WTC11 (cell line): ENCODE data around the gene FAH. TPM values are rescaled to one million over a fixed set of nuclear protein-coding genes. Genes with fewer than 3 reads are reported as not detected.

Source experiments
- ATAC-seq: fragments of 200-7000 bp; cut with Tn5 transposase; 2 replicates; pipeline ENCODE4 v1.10.0; 2021; ENCODE audit warnings: mild to moderate bottlenecking, moderate library complexity
- CTCF ChIA-PET: fragments of 300-600 bp; sonication (Branson Sonifier 250); formaldehyde crosslinking; loops from one replicate; lab custom pipeline; 2021; ENCODE audit warnings: antibody characterized with exemption; lab: Charles Lee
- POLR2A ChIA-PET: fragments of 350-600 bp; sonication (Branson Sonifier 250); formaldehyde crosslinking; loops from one replicate; lab custom pipeline; 2021; ENCODE audit warnings: antibody characterized with exemption; lab: Charles Lee
- DNase-seq: peaks from one replicate; pipeline ENCODE4 v3.0.0; 2021; ENCODE audit warnings: low spot score
- H3K27ac Mint-ChIP-seq: 2 replicates; pipeline ENCODE4 v1.8.0; 2021; ENCODE audit warnings: mixed read lengths
- H3K27me3 Mint-ChIP-seq: 2 replicates; pipeline ENCODE4 v1.8.0; 2021; ENCODE audit warnings: low read depth, mild to moderate bottlenecking, moderate library complexity, mixed read lengths
- H3K36me3 Mint-ChIP-seq: 2 replicates; pipeline ENCODE4 v1.8.0; 2021; ENCODE audit warnings: mixed read lengths
- H3K4me1 Mint-ChIP-seq: 2 replicates; pipeline ENCODE4 v1.8.0; 2022; ENCODE audit warnings: mixed read lengths
- H3K4me3 Mint-ChIP-seq: 2 replicates; pipeline ENCODE4 v1.8.0; 2021; ENCODE audit warnings: mild to moderate bottlenecking, moderate library complexity, mixed read lengths
- H3K9me3 Mint-ChIP-seq: 2 replicates; pipeline ENCODE4 v1.8.0; 2021; ENCODE audit warnings: mixed read lengths
- CBFB ChIP-seq: sonication (generic); formaldehyde crosslinking; IDR thresholded peaks from 2 replicates; pipeline ENCODE4 v1.8.1; 2022; ENCODE audit warnings: mild to moderate bottlenecking, low read depth, missing genetic modification reagents
- ELF4 ChIP-seq: sonication (generic); formaldehyde crosslinking; IDR thresholded peaks from 2 replicates; pipeline ENCODE4 v1.8.1; 2022; ENCODE audit warnings: low read depth, mild to moderate bottlenecking, moderate library complexity, missing genetic modification reagents
- FOXK1 ChIP-seq: sonication (generic); formaldehyde crosslinking; IDR thresholded peaks from 2 replicates; pipeline ENCODE4 v1.8.0; 2022; ENCODE audit warnings: mild to moderate bottlenecking, moderate library complexity, missing genetic modification reagents
- FOXP1 ChIP-seq: sonication (generic); formaldehyde crosslinking; IDR thresholded peaks from 2 replicates; pipeline ENCODE4 v1.8.0; 2022; ENCODE audit warnings: missing genetic modification reagents, mild to moderate bottlenecking, moderate library complexity, borderline replicate concordance
- JUN ChIP-seq: sonication (generic); formaldehyde crosslinking; IDR thresholded peaks from 2 replicates; pipeline ENCODE4 v1.8.0; 2023; ENCODE audit warnings: mild to moderate bottlenecking, missing genetic modification reagents
- MYBL2 ChIP-seq: sonication (generic); formaldehyde crosslinking; IDR thresholded peaks from 2 replicates; pipeline ENCODE4 v1.8.1; 2023; ENCODE audit warnings: mild to moderate bottlenecking, moderate library complexity, missing genetic modification reagents
- NFATC4 ChIP-seq: fragments of 250-450 bp; sonication (Bioruptor Pico); IDR thresholded peaks from 2 replicates; pipeline ENCODE4 v1.9.0; 2021; ENCODE audit warnings: mild to moderate bottlenecking
- NFYB ChIP-seq: sonication (generic); formaldehyde crosslinking; conservative IDR thresholded peaks from 2 replicates; pipeline ENCODE4 v1.8.0; 2022; ENCODE audit warnings: low read depth, missing genetic modification reagents
- NR3C1 ChIP-seq: sonication (generic); formaldehyde crosslinking; conservative IDR thresholded peaks from 2 replicates; pipeline ENCODE4 v1.8.1; 2023; ENCODE audit warnings: low read depth, mild to moderate bottlenecking, missing genetic modification reagents
- RELA ChIP-seq: sonication (generic); formaldehyde crosslinking; IDR thresholded peaks from 2 replicates; pipeline ENCODE4 v1.8.1; 2022; ENCODE audit warnings: missing genetic modification reagents, mild to moderate bottlenecking, borderline replicate concordance
- SP1 ChIP-seq: sonication (generic); formaldehyde crosslinking; conservative IDR thresholded peaks from 2 replicates; pipeline ENCODE4 v1.8.1; 2022; ENCODE audit warnings: missing genetic modification reagents
- ZNF232 ChIP-seq: sonication (generic); formaldehyde crosslinking; IDR thresholded peaks from 2 replicates; pipeline ENCODE4 v1.8.0; 2022; ENCODE audit warnings: mild to moderate bottlenecking, missing genetic modification reagents
- ZNF671 ChIP-seq: fragments of 250-450 bp; sonication (Bioruptor Pico); IDR thresholded peaks from 2 replicates; pipeline ENCODE4 v1.8.0; 2021; ENCODE audit warnings: mild to moderate bottlenecking
- total RNA-seq: library from RNA; stranded (reverse); gene quantifications from 3 replicates; pipeline ENCODE4 v1.2.3, GENCODE V29; 2021
- TF ChIP-seq, protein P1 (sequence below): fragments of 250-450 bp; sonication (Bioruptor Pico); IDR thresholded peaks from 2 replicates; pipeline ENCODE4 v1.9.0; 2021; ENCODE audit warnings: mild to moderate bottlenecking, borderline replicate concordance
- TF ChIP-seq, protein P2 (sequence below): sonication (generic); formaldehyde crosslinking; IDR thresholded peaks from 2 replicates; pipeline ENCODE4 v1.8.1; 2023; ENCODE audit warnings: mild to moderate bottlenecking, missing genetic modification reagents
- TF ChIP-seq, protein P3 (sequence below): fragments of 250-450 bp; sonication (Bioruptor Pico); IDR thresholded peaks from 2 replicates; pipeline ENCODE4 v1.9.0; 2021; ENCODE audit warnings: moderate library complexity, mild to moderate bottlenecking, inconsistent platforms, borderline replicate concordance
- TF ChIP-seq, protein P4 (sequence below): sonication (generic); formaldehyde crosslinking; IDR thresholded peaks from 2 replicates; pipeline ENCODE4 v1.8.1; 2023; ENCODE audit warnings: mild to moderate bottlenecking, missing genetic modification reagents
- TF ChIP-seq, protein P5 (sequence below): sonication (generic); formaldehyde crosslinking; IDR thresholded peaks from 2 replicates; pipeline ENCODE4 v1.8.0; 2022; ENCODE audit warnings: missing genetic modification reagents
- TF ChIP-seq, protein P6 (sequence below): sonication (generic); formaldehyde crosslinking; IDR thresholded peaks from 2 replicates; pipeline ENCODE4 v1.8.1; 2023; ENCODE audit warnings: mild to moderate bottlenecking, missing genetic modification reagents, moderate library complexity
- TF ChIP-seq, protein P7 (sequence below): sonication (generic); formaldehyde crosslinking; IDR thresholded peaks from 2 replicates; pipeline ENCODE4 v1.8.1; 2022; ENCODE audit warnings: missing genetic modification reagents, borderline replicate concordance

Gene FAH
- total RNA-seq, 1 experiment from 2014 or later: 22.8 TPM

DNA sequence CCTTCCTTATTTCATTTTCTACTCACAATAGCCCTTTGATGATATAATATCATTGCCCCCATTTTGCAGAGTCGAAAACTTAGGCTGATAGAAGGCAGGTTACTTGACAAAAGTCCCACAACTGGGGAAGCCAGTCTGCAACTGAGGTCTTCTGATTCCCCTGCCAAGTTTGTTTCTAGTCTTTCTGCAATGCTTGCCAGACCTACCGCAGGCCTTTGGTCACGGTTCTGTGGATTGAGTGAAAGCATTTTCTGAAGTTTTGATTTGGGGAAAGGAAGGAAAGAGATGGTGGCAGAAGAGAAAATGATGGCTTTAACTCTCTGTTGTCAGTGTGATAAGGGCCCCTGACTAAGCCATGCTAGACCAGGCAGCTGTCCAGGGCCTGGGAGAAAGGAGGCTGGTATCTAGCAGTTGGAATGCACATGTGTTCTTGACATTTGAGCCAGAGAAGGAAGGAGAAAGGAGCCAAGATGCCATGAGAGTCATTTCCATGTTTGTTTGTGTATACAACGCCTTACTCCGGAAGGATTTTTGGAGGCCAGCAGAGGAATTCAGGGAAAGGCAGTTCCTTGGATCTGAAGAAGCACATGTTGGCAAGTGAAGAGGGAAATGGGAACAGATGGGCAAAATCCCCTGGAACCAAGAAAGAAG is 29.9 kb downstream of the FAH start (continued):
- TF ChIP-seq, protein P1, sequence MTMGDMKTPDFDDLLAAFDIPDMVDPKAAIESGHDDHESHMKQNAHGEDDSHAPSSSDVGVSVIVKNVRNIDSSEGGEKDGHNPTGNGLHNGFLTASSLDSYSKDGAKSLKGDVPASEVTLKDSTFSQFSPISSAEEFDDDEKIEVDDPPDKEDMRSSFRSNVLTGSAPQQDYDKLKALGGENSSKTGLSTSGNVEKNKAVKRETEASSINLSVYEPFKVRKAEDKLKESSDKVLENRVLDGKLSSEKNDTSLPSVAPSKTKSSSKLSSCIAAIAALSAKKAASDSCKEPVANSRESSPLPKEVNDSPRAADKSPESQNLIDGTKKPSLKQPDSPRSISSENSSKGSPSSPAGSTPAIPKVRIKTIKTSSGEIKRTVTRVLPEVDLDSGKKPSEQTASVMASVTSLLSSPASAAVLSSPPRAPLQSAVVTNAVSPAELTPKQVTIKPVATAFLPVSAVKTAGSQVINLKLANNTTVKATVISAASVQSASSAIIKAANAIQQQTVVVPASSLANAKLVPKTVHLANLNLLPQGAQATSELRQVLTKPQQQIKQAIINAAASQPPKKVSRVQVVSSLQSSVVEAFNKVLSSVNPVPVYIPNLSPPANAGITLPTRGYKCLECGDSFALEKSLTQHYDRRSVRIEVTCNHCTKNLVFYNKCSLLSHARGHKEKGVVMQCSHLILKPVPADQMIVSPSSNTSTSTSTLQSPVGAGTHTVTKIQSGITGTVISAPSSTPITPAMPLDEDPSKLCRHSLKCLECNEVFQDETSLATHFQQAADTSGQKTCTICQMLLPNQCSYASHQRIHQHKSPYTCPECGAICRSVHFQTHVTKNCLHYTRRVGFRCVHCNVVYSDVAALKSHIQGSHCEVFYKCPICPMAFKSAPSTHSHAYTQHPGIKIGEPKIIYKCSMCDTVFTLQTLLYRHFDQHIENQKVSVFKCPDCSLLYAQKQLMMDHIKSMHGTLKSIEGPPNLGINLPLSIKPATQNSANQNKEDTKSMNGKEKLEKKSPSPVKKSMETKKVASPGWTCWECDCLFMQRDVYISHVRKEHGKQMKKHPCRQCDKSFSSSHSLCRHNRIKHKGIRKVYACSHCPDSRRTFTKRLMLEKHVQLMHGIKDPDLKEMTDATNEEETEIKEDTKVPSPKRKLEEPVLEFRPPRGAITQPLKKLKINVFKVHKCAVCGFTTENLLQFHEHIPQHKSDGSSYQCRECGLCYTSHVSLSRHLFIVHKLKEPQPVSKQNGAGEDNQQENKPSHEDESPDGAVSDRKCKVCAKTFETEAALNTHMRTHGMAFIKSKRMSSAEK (CRISPR knock-in tag): no peak

DNA sequence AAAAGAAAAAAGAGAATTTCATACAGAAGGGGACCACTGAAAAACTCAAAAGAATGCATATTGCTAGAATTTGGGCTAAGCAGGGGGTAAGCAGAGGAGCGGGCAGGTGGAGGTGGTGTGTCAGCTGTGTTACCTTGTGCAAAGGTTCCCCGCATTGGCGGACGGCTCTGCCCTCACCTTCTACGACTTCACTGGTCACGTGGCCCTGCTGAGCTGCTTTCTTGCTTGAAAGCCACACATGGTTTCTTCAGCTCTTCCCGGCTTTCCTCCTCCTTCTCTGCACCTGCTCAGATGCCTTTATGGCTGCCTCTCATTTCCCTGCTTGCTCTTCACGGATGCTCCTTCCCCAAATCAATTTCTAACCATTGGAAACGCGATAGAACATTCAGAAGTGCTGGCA is 30.5 kb downstream of the FAH start:
- H3K4me1 Mint-ChIP-seq: no peaks in the 10 kb centered on the region
- no peak for ATAC-seq
- no peak for DNase-seq
- no peak overlapping the region for H3K27ac Mint-ChIP-seq
- no peaks in the 10 kb centered on the region; the same call in 1 of the 2 replicates for H3K9me3 Mint-ChIP-seq
- H3K27me3 Mint-ChIP-seq: no peaks in the 10 kb centered on the region
- TF ChIP-seq FOXP1 (CRISPR knock-in tag) (no peak), CBFB (CRISPR knock-in tag) (no peak), ELF4 (CRISPR knock-in tag) (no peak), NFATC4 (CRISPR knock-in tag) (no peak), NR3C1 (CRISPR knock-in tag) (no peak), NFYB (no peak), ZNF232 (CRISPR knock-in tag) (no peak), SP1 (no peak), JUN (CRISPR knock-in tag) (no peak), ZNF671 (CRISPR knock-in tag) (no peak), MYBL2 (CRISPR knock-in tag) (no peak), RELA (no peak), FOXK1 (CRISPR knock-in tag) (no peak)
- TF ChIP-seq, protein P2, sequence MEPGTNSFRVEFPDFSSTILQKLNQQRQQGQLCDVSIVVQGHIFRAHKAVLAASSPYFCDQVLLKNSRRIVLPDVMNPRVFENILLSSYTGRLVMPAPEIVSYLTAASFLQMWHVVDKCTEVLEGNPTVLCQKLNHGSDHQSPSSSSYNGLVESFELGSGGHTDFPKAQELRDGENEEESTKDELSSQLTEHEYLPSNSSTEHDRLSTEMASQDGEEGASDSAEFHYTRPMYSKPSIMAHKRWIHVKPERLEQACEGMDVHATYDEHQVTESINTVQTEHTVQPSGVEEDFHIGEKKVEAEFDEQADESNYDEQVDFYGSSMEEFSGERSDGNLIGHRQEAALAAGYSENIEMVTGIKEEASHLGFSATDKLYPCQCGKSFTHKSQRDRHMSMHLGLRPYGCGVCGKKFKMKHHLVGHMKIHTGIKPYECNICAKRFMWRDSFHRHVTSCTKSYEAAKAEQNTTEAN (CRISPR knock-in tag): no peak
- TF ChIP-seq, protein P3, sequence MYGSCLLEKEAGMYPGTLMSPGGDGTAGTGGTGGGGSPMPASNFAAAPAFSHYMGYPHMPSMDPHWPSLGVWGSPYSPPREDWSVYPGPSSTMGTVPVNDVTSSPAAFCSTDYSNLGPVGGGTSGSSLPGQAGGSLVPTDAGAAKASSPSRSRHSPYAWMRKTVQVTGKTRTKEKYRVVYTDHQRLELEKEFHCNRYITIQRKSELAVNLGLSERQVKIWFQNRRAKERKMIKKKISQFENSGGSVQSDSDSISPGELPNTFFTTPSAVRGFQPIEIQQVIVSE (CRISPR knock-in tag): no peak
- TF ChIP-seq, protein P4, sequence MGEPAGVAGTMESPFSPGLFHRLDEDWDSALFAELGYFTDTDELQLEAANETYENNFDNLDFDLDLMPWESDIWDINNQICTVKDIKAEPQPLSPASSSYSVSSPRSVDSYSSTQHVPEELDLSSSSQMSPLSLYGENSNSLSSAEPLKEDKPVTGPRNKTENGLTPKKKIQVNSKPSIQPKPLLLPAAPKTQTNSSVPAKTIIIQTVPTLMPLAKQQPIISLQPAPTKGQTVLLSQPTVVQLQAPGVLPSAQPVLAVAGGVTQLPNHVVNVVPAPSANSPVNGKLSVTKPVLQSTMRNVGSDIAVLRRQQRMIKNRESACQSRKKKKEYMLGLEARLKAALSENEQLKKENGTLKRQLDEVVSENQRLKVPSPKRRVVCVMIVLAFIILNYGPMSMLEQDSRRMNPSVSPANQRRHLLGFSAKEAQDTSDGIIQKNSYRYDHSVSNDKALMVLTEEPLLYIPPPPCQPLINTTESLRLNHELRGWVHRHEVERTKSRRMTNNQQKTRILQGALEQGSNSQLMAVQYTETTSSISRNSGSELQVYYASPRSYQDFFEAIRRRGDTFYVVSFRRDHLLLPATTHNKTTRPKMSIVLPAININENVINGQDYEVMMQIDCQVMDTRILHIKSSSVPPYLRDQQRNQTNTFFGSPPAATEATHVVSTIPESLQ (CRISPR knock-in tag): no peak
- TF ChIP-seq, protein P5, sequence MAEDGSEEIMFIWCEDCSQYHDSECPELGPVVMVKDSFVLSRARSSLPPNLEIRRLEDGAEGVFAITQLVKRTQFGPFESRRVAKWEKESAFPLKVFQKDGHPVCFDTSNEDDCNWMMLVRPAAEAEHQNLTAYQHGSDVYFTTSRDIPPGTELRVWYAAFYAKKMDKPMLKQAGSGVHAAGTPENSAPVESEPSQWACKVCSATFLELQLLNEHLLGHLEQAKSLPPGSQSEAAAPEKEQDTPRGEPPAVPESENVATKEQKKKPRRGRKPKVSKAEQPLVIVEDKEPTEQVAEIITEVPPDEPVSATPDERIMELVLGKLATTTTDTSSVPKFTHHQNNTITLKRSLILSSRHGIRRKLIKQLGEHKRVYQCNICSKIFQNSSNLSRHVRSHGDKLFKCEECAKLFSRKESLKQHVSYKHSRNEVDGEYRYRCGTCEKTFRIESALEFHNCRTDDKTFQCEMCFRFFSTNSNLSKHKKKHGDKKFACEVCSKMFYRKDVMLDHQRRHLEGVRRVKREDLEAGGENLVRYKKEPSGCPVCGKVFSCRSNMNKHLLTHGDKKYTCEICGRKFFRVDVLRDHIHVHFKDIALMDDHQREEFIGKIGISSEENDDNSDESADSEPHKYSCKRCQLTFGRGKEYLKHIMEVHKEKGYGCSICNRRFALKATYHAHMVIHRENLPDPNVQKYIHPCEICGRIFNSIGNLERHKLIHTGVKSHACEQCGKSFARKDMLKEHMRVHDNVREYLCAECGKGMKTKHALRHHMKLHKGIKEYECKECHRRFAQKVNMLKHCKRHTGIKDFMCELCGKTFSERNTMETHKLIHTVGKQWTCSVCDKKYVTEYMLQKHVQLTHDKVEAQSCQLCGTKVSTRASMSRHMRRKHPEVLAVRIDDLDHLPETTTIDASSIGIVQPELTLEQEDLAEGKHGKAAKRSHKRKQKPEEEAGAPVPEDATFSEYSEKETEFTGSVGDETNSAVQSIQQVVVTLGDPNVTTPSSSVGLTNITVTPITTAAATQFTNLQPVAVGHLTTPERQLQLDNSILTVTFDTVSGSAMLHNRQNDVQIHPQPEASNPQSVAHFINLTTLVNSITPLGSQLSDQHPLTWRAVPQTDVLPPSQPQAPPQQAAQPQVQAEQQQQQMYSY (CRISPR knock-in tag): no peak
- TF ChIP-seq, protein P6, sequence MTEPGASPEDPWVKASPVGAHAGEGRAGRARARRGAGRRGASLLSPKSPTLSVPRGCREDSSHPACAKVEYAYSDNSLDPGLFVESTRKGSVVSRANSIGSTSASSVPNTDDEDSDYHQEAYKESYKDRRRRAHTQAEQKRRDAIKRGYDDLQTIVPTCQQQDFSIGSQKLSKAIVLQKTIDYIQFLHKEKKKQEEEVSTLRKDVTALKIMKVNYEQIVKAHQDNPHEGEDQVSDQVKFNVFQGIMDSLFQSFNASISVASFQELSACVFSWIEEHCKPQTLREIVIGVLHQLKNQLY: no peak
- TF ChIP-seq, protein P7, sequence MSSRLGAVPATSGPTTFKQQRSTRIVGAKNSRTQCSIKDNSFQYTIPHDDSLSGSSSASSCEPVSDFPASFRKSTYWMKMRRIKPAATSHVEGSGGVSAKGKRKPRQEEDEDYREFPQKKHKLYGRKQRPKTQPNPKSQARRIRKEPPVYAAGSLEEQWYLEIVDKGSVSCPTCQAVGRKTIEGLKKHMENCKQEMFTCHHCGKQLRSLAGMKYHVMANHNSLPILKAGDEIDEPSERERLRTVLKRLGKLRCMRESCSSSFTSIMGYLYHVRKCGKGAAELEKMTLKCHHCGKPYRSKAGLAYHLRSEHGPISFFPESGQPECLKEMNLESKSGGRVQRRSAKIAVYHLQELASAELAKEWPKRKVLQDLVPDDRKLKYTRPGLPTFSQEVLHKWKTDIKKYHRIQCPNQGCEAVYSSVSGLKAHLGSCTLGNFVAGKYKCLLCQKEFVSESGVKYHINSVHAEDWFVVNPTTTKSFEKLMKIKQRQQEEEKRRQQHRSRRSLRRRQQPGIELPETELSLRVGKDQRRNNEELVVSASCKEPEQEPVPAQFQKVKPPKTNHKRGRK (CRISPR knock-in tag): no peak
- ChIA-PET CTCF (interaction anchor here (0.8 to 1.3 kb wide), 3 partner anchors 16 to 111 kb away, joined by 3 to 4 read pairs (median 4); no protein-coding TSS in a partner anchor), POLR2A (no interaction called here)
- no peak overlapping the region for H3K4me3 Mint-ChIP-seq
- H3K36me3 Mint-ChIP-seq: peaks cover 24% of the 10 kb centered on the region
